Temporal lobe (tissue), 2 donors: ENCODE measurements around the gene NPIPB5. TPM values are rescaled to one million over a fixed set of nuclear protein-coding genes. Genes with fewer than 3 reads are reported as not detected.

Experiments used
- small RNA-seq: library from RNA; depleted of rRNA; stranded (forward); fragments of <200 nt; gene quantifications from one replicate; pipeline ENCODE3, GENCODE V24; 2014; ENCODE audit warnings: low replicate concordance
- total RNA-seq: library from RNA; depleted of rRNA; stranded (reverse); fragments of >200 nt; gene quantifications from one replicate; pipeline ENCODE4 v1.2.3, GENCODE V29; 2014

NPIPB5 gene
- total RNA-seq, 1 donor from 2014 or later: 110 TPM

Small RNAs within 50 kb of the gene (small RNA-seq; reads per million reads assigned to genes)
- gene AC106788.1: not detected

Other genes with a start within 250 kb of the NPIPB5 start
- gene POLR3E, start 213.5 kb upstream of the NPIPB5 start, total RNA-seq: 32.2 TPM
- gene CDR2, start 136.3 kb upstream of the NPIPB5 start, total RNA-seq: 9.8 TPM